ENCODE results near the gene UBE2H. TPM values are rescaled to one million over a fixed set of nuclear protein-coding genes. Genes with fewer than 3 reads are reported as not detected.

Gene UBE2H
- total RNA-seq, 1 donor from 2014 or later, result 16.4 TPM

- no peaks in the 10 kb centered on the region for H3K9me3 Mint-ChIP-seq
- peaks cover 67% of the 10 kb centered on the region for H3K27me3 Mint-ChIP-seq (ENCODE audit: low read depth)
- peaks cover 4% of the 10 kb centered on the region for H3K36me3 Mint-ChIP-seq (ENCODE audit: low read depth)
- H3K27ac Mint-ChIP-seq, result no peak overlapping the region
- no peak for DNase-seq (ENCODE audit: low spot score)
- intact Hi-C loops (cut with micrococcal nuclease), result loop anchor here (10.0 kb wide), 1 partner anchor 949 kb away; the partner anchor contains the start of gene KLF14
- H3K4me3 Mint-ChIP-seq (ENCODE audit: low read depth), result no peak overlapping the region
- peaks cover 25% of the 10 kb centered on the region for H3K4me1 Mint-ChIP-seq (ENCODE audit: low read depth)
These were observed 166.9 kb downstream of the UBE2H start for GRCh38 chr7:129785685-129786514.

DNA sequence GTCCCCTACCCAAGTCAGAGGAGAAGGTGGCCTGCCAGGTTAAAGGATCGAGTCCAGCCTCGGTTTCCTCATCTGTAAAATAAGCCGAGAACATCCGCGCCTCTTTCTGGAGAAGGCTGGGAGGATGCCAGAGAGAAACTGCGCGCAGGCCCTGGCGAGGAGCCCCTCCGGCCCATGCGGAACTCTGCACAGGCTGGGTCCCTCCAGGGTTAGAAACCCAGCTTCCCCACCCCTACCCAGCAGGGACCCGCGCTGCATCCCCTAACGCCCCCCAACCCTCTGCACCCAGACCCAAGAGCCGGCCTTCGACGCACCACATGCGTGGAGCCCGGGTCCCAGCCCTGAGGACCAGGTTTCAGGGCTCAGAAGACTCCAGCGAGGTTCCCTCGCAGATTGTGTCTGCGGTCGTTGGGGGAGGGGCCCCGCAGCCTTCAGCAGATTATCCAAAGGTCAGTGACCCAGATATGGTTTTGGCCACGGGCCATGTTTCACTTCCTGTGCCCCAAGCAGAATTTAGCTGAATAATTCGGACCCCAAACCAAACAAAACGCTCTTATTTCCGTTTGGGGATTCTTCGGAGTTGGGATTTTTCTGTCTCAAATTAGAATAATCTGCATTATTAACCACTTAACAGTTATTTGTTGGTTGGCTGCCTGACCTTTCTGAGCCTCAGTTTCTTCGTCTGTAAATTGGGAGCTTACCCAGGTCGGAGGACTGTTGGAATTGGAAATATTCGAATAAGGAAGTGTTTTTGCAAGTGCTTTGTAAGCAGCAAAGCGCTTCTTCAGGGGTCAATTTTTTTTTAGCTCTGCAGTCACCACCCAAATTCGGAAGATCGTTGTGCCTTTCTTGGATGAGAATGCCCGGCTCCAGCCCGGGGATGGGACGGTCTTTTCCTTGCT lies 167.7 kb downstream of the UBE2H start:
- intact Hi-C loops (cut with micrococcal nuclease), result loop anchor here (5.0 to 10.0 kb wide), 2 partner anchors 133 to 950 kb away; partner anchors contain the start of gene KLF14
- no peak for DNase-seq (ENCODE audit: low spot score)
- peaks cover 4% of the 10 kb centered on the region for H3K36me3 Mint-ChIP-seq (ENCODE audit: low read depth)

DNA sequence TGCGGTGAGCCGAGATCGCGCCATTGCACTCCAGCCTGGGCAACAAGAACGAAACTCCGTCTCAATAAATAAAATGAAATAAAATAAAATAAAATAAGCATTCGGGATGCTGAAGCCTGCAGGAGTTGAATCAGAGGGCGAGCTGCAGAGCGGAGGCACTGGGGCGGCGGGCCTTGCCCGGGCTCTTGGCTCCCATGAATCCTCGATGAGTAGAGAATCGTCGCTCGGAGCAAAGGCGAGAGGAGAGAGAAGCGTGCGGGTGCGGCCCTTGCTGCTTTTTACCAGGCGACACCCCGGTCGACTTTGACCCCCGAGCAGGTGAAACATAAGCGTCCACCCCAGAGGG lies 168.3 kb downstream of the UBE2H start:
- H3K27ac Mint-ChIP-seq, result no peak overlapping the region
- no peaks in the 10 kb centered on the region for H3K9me3 Mint-ChIP-seq
- H3K4me1 Mint-ChIP-seq (ENCODE audit: low read depth), result peaks cover 25% of the 10 kb centered on the region
- no peak for DNase-seq (ENCODE audit: low spot score)
- intact Hi-C loops (cut with micrococcal nuclease), result loop anchor here (5.0 to 10.0 kb wide), 2 partner anchors 132 to 950 kb away; partner anchors contain the start of gene KLF14
- H3K27me3 Mint-ChIP-seq (ENCODE audit: low read depth), result peaks cover 65% of the 10 kb centered on the region
- peaks cover 4% of the 10 kb centered on the region for H3K36me3 Mint-ChIP-seq (ENCODE audit: low read depth)
- no peak overlapping the region for H3K4me3 Mint-ChIP-seq (ENCODE audit: low read depth)

More for the DNA sequence above, 167.7 kb downstream of the UBE2H start:
- H3K4me1 Mint-ChIP-seq (ENCODE audit: low read depth), result peaks cover 25% of the 10 kb centered on the region
- H3K27ac Mint-ChIP-seq, result no peak overlapping the region
- H3K4me3 Mint-ChIP-seq (ENCODE audit: low read depth), result no peak overlapping the region
- H3K9me3 Mint-ChIP-seq, result no peaks in the 10 kb centered on the region
- peaks cover 68% of the 10 kb centered on the region for H3K27me3 Mint-ChIP-seq (ENCODE audit: low read depth)

DNA sequence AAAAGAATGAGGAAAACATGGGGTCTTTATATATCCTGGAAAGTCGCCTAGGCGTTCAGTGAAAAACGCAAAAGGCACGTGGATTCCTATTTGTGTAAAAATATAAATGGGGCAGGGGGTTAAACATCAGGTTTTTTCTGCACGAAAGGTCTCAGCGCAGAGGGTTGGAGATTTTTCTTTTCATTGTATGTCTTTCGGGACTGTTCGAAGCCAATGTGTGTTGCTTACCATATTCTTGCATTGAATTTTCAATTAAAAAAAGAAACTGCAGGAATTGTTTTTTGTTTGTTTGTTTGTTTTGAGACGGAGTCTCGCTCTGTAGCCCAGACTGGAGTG lies 169.2 kb downstream of the UBE2H start:
- peaks cover 59% of the 10 kb centered on the region for H3K27me3 Mint-ChIP-seq (ENCODE audit: low read depth)
- peak overlapping the region; percentile 26 for H3K4me3 Mint-ChIP-seq (ENCODE audit: low read depth)
- no peak overlapping the region for H3K27ac Mint-ChIP-seq
- H3K9me3 Mint-ChIP-seq, result no peaks in the 10 kb centered on the region
- intact Hi-C loops (cut with micrococcal nuclease), result loop anchor here (5.0 to 10.0 kb wide), 2 partner anchors 131 to 951 kb away; partner anchors contain the start of gene KLF14
- no peak for DNase-seq (ENCODE audit: low spot score)
- peaks cover 25% of the 10 kb centered on the region for H3K4me1 Mint-ChIP-seq (ENCODE audit: low read depth)
- peaks cover 4% of the 10 kb centered on the region for H3K36me3 Mint-ChIP-seq (ENCODE audit: low read depth)

- Mint-ChIP-seq H3K27me3 (ENCODE audit: low read depth) (peaks cover 65% of the 10 kb centered on the region), H3K27ac (no peak overlapping the region), H3K4me3 (ENCODE audit: low read depth) (peak overlapping the region; percentile 26), H3K9me3 (no peaks in the 10 kb centered on the region), H3K36me3 (ENCODE audit: low read depth) (peaks cover 4% of the 10 kb centered on the region), H3K4me1 (ENCODE audit: low read depth) (peaks cover 25% of the 10 kb centered on the region)
- intact Hi-C loops (cut with micrococcal nuclease), result loop anchor here (5.0 to 10.0 kb wide), 2 partner anchors 131 to 952 kb away; partner anchors contain the start of gene KLF14
- no peak for DNase-seq (ENCODE audit: low spot score)
These were observed 169.8 kb downstream of the UBE2H start for GRCh38 chr7:129782818-129783583.

- no peak for DNase-seq (ENCODE audit: low spot score)
- H3K27ac Mint-ChIP-seq, result no peak overlapping the region
- H3K27me3 Mint-ChIP-seq (ENCODE audit: low read depth), result peaks cover 67% of the 10 kb centered on the region
- H3K4me1 Mint-ChIP-seq (ENCODE audit: low read depth), result peaks cover 25% of the 10 kb centered on the region
- intact Hi-C loops (cut with micrococcal nuclease), result loop anchor here (2.0 to 10.0 kb wide), 3 partner anchors 43 to 953 kb away; partner anchors contain the start of gene KLF14
- peaks cover 4% of the 10 kb centered on the region for H3K36me3 Mint-ChIP-seq (ENCODE audit: low read depth)
- peak overlapping the region; percentile 49 for H3K4me3 Mint-ChIP-seq (ENCODE audit: low read depth)
- H3K9me3 Mint-ChIP-seq, result no peaks in the 10 kb centered on the region
These were observed 170.6 kb downstream of the UBE2H start for GRCh38 chr7:129781928-129782817.

GRCh38 chr7:129780974-129781927 lies 171.5 kb downstream of the UBE2H start:
- intact Hi-C loops (cut with micrococcal nuclease), result loop anchor here (2.0 to 10.0 kb wide), 3 partner anchors 44 to 954 kb away; partner anchors contain the start of gene KLF14
- Mint-ChIP-seq H3K27ac (no peak overlapping the region), H3K9me3 (no peaks in the 10 kb centered on the region), H3K27me3 (ENCODE audit: low read depth) (peaks cover 63% of the 10 kb centered on the region), H3K4me1 (ENCODE audit: low read depth) (peaks cover 25% of the 10 kb centered on the region), H3K36me3 (ENCODE audit: low read depth) (peaks cover 4% of the 10 kb centered on the region), H3K4me3 (ENCODE audit: low read depth) (peak overlapping the region; percentile 78)
- no peak for DNase-seq (ENCODE audit: low spot score)

Other genes with a start within 250 kb of the UBE2H start
- 26.4 and 26.6 TPM in 2 replicates for gene ZC3HC1, start 98.4 kb upstream of the UBE2H start, total RNA-seq
- 13.9 and 16.0 TPM in 2 replicates for gene KLHDC10, start 117.6 kb upstream of the UBE2H start, total RNA-seq